Prostate gland (tissue), 2 donors: ENCODE data around the gene RNF167. TPM values are rescaled to one million over a fixed set of nuclear protein-coding genes. Genes with fewer than 3 reads are reported as not detected.

Source experiments
- DNase-seq: peaks from one replicate; pipeline ENCODE4 v3.0.0-alpha.2; 2019; ENCODE audit warnings: low spot score
- H3K27ac ChIP-seq, 2 donors: fragments of 200-600 bp; sonication (generic); 2 replicates each; pipeline ENCODE4 v1.5.1; 2017 to 2019
- H3K27me3 ChIP-seq: fragments of 200-600 bp; sonication (generic); replicated peaks from 2 replicates; pipeline ENCODE4 v1.5.1; 2019; ENCODE audit not compliant: insufficient read depth
- H3K36me3 ChIP-seq, 2 donors: fragments of 200-600 bp; sonication (generic); 1 replicate in 1 of 2; 2 replicates in 1 of 2; pipeline versions ENCODE4 v1.5.1 to v1.8.1; 2017 to 2019
- H3K4me1 ChIP-seq: fragments of 200-600 bp; sonication (generic); replicated peaks from 2 replicates; pipeline ENCODE4 v1.5.1; 2019
- H3K4me3 ChIP-seq, 2 donors: fragments of 200-600 bp; sonication (generic); 2 replicates each; pipeline ENCODE4 v1.5.1; 2017 to 2019
- H3K9me3 ChIP-seq: fragments of 200-600 bp; sonication (generic); 2 replicates; pipeline ENCODE4 v1.5.1; 2017
- POLR2A ChIP-seq: fragments of 450-650 bp; IDR thresholded peaks from one replicate; pipeline ENCODE4 v1.6.1; 2016; ENCODE audit warnings: antibody characterized with exemption, mild to moderate bottlenecking
- POLR2AphosphoS5 ChIP-seq: sonication (generic); formaldehyde crosslinking; IDR thresholded peaks from one replicate; pipeline ENCODE4 v1.6.1; 2017; ENCODE audit warnings: antibody characterized with exemption
- WGBS: methylation state at CpG from one replicate; pipeline ENCODE4 v1.1.5; 2018; 5-methylcytosine and 5-hydroxymethylcytosine counted together
- intact Hi-C: fragments of 100-400 bp; cut with DNase I; formaldehyde crosslinking; loops from one replicate; pipeline ENCODE4 v1.14.2; 2022
- total RNA-seq, 2 donors: library from RNA; depleted of rRNA; stranded (reverse); fragments of >200 nt; gene quantifications; one replicate each; pipeline ENCODE4 v1.1.0, GENCODE V29; 2016
- TF ChIP-seq, protein P1 (sequence below), 4 experiments: fragments of 200-600 bp in 2 of 4; fragments of 450-650 bp in 2 of 4; sonication (generic) in 2 of 4; IDR thresholded peaks; 1 replicate in 3 of 4; 2 replicates in 1 of 4; pipeline ENCODE4 v1.5.1; 2016 to 2019; ENCODE audit warnings: antibody characterized with exemption in 4 of 4, mild to moderate bottlenecking in 2 of 4, moderate library complexity in 2 of 4

RNF167 gene
- total RNA-seq, 2 donors from 2014 or later, result 78.7 to 138 TPM

- Histone ChIP-seq H3K27ac (peak overlapping the region; percentile 8 to 96), H3K9me3 (no peaks in the 10 kb centered on the region), H3K4me1 (peaks cover 20% of the 10 kb centered on the region), H3K36me3 (peaks cover 0 to 5% of the 10 kb centered on the region in 2 donors), H3K4me3 (no peak overlapping the region), H3K27me3 (no peaks in the 10 kb centered on the region)
- intact Hi-C loops, result loop anchor here (5.0 kb wide), 1 partner anchor 42 kb away; the partner anchor contains the start of gene CAMTA2
- 34% methylated on average over 7 of the region's 7 CpGs for WGBS
- peak; percentile 45 for TF ChIP-seq POLR2AphosphoS5
- TF ChIP-seq POLR2A, result no peak
- DNase-seq, result peak; percentile 47
Observed at GRCh38 chr17:4945176-4945943, 5.3 kb downstream of the RNF167 start.

GRCh38 chr17:4945944-4946280, 5.8 kb downstream of the RNF167 start:
- H3K36me3 ChIP-seq, result peaks cover 0 to 5% of the 10 kb centered on the region in 2 donors

GRCh38 chr17:4946312-4946976, 6.4 kb downstream of the RNF167 start:
- Histone ChIP-seq H3K4me3 (peak overlapping the region; percentile 94 to 100), H3K4me1 (peaks cover 16% of the 10 kb centered on the region), H3K27me3 (no peaks in the 10 kb centered on the region), H3K9me3 (no peaks in the 10 kb centered on the region), H3K27ac (peak overlapping the region; percentile 88 to 96), H3K36me3 (peaks cover 0 to 5% of the 10 kb centered on the region in 2 donors)
- TF ChIP-seq POLR2AphosphoS5 (no peak), POLR2A (no peak)
- TF ChIP-seq, protein P1, sequence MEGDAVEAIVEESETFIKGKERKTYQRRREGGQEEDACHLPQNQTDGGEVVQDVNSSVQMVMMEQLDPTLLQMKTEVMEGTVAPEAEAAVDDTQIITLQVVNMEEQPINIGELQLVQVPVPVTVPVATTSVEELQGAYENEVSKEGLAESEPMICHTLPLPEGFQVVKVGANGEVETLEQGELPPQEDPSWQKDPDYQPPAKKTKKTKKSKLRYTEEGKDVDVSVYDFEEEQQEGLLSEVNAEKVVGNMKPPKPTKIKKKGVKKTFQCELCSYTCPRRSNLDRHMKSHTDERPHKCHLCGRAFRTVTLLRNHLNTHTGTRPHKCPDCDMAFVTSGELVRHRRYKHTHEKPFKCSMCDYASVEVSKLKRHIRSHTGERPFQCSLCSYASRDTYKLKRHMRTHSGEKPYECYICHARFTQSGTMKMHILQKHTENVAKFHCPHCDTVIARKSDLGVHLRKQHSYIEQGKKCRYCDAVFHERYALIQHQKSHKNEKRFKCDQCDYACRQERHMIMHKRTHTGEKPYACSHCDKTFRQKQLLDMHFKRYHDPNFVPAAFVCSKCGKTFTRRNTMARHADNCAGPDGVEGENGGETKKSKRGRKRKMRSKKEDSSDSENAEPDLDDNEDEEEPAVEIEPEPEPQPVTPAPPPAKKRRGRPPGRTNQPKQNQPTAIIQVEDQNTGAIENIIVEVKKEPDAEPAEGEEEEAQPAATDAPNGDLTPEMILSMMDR (IDR thresholded peaks at IDR 0.05), result no peak
- no peak for DNase-seq
- intact Hi-C loops, result loop anchor here (5.0 kb wide), 1 partner anchor 41 kb away; the partner anchor contains the start of gene CAMTA2
- 30% methylated on average over 16 of the region's 16 CpGs for WGBS

More at GRCh38 chr17:4945944-4946280, 5.8 kb downstream of the RNF167 start:
- TF ChIP-seq POLR2A (no peak), POLR2AphosphoS5 (no peak)
- TF ChIP-seq, protein P1 (IDR thresholded peaks at IDR 0.05), result no peak
- WGBS, result 26% methylated on average over 4 of the region's 4 CpGs
- Histone ChIP-seq H3K4me3 (no peak overlapping the region), H3K27me3 (no peaks in the 10 kb centered on the region), H3K9me3 (no peaks in the 10 kb centered on the region), H3K4me1 (peaks cover 20% of the 10 kb centered on the region), H3K27ac (peak overlapping the region; percentile 8 to 96)
- DNase-seq, result no peak
- intact Hi-C loops, result loop anchor here (5.0 kb wide), 1 partner anchor 41 kb away; the partner anchor contains the start of gene CAMTA2

DNA sequence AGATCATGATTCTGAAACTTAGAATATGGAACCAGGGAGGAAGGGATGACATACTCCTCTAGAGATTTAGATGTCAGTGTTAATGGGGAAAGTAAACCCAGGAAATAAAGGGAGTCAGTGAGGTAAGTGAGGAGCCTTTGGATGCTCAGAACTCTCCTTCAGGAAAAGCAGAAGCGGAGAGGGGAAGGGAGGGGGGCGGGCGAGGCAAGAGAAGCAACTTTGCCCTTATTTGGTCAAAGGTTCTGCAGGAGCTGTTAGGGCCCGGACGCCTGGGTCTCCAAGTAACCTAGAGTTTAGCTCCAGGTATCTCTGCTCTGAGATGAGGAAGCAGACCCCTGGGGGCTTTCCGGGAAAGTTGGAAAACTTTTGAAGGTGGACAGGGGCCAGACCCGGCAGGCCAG, 6.9 kb downstream of the RNF167 start:
- H3K4me1 ChIP-seq, result peaks cover 15% of the 10 kb centered on the region
- peaks cover 0 to 5% of the 10 kb centered on the region in 2 donors for H3K36me3 ChIP-seq
- peak overlapping the region; percentile 94 to 100 for H3K4me3 ChIP-seq
- no peaks in the 10 kb centered on the region for H3K9me3 ChIP-seq
- H3K27ac ChIP-seq, result peak overlapping the region; percentile 88 to 96
- DNase-seq, result no peak
- H3K27me3 ChIP-seq, result no peaks in the 10 kb centered on the region
- intact Hi-C loops, result loop anchor here (5.0 kb wide), 1 partner anchor 40 kb away; the partner anchor contains the start of gene CAMTA2
- WGBS, result 0% methylated on average over 6 of the region's 7 CpGs
- TF ChIP-seq POLR2A (no peak), POLR2AphosphoS5 (no peak)
- TF ChIP-seq, protein P1 (IDR thresholded peaks at IDR 0.05), result no peak

- Histone ChIP-seq H3K4me3 (peak overlapping the region; percentile 94 to 100), H3K9me3 (no peaks in the 10 kb centered on the region), H3K27me3 (no peaks in the 10 kb centered on the region), H3K27ac (peak overlapping the region; percentile 88 to 96), H3K4me1 (peaks cover 15% of the 10 kb centered on the region), H3K36me3 (peaks cover 0 to 1% of the 10 kb centered on the region in 2 donors)
- intact Hi-C loops, result loop anchor here (1.0 to 5.0 kb wide), 3 partner anchors 19 to 50 kb away; partner anchors contain the start of genes CAMTA2, INCA1, KIF1C and SPAG7
- peak; percentile 33 for DNase-seq
- TF ChIP-seq POLR2A (no peak), POLR2AphosphoS5 (peak; percentile 12)
- TF ChIP-seq, protein P1 (IDR thresholded peaks at IDR 0.05), result peak in 1 of 4 experiments; percentile 3
- WGBS, result under 1% methylated on average over 36 of the region's 56 CpGs
Observed at GRCh38 chr17:4947411-4948165, 7.5 kb downstream of the RNF167 start.
